Mesendoderm (in vitro differentiated cells): ENCODE measurements around the gene RPGRIP1L.
A peak's percentile ranks its signal among the peaks of the same experiment; 100 is the strongest.

Experiments used
- DNase-seq: peaks from one replicate; pipeline ENCODE4 v3.0.0; 2013
- H2AK5ac ChIP-seq: 2 replicates; pipeline ENCODE4 v1.6.1; 2013; ENCODE audit warnings: low read length, inconsistent platforms
- H2BK120ac ChIP-seq: 2 replicates; pipeline ENCODE4 v1.6.1; 2013; ENCODE audit warnings: low read depth, mild to moderate bottlenecking, low read length, moderate library complexity, mixed read lengths
- H2BK15ac ChIP-seq: replicated peaks from 2 replicates; pipeline ENCODE4 v1.6.1; 2013; ENCODE audit warnings: low read depth, mild to moderate bottlenecking, moderate library complexity
- H2BK5ac ChIP-seq: 2 replicates; pipeline ENCODE4 v1.6.1; 2013; ENCODE audit warnings: low read length, inconsistent platforms
- H3K18ac ChIP-seq: 2 replicates; pipeline ENCODE4 v1.6.1; 2013; ENCODE audit warnings: mild to moderate bottlenecking, low read length, mixed read lengths
- H3K23ac ChIP-seq: one replicate; pipeline ENCODE4 v1.6.1; 2013; ENCODE audit warnings: low read length
- H3K27ac ChIP-seq: 2 replicates; pipeline ENCODE4 v1.5.1; 2013; ENCODE audit warnings: low read depth, mild to moderate bottlenecking, inconsistent platforms, low read length, moderate library complexity
- H3K27me3 ChIP-seq: 2 replicates; pipeline ENCODE4 v1.6.1; 2013; ENCODE audit warnings: low read length, control low read depth, mild to moderate bottlenecking, inconsistent platforms; ENCODE audit not compliant: insufficient read depth, poor library complexity
- H3K36me3 ChIP-seq: 2 replicates; pipeline ENCODE4 v1.6.1; 2013; ENCODE audit warnings: low read length, inconsistent platforms; ENCODE audit not compliant: control insufficient read depth, insufficient read depth
- H3K4ac ChIP-seq: one replicate; pipeline ENCODE4 v1.6.1; 2013; ENCODE audit warnings: low read depth, mild to moderate bottlenecking, low read length, moderate library complexity
- H3K4me1 ChIP-seq: 2 replicates; pipeline ENCODE4 v1.6.1; 2013; ENCODE audit warnings: low read depth, low read length, inconsistent platforms; ENCODE audit not compliant: control insufficient read depth
- H3K4me2 ChIP-seq: 2 replicates; pipeline ENCODE4 v1.6.1; 2013; ENCODE audit warnings: low read length
- H3K4me3 ChIP-seq: 2 replicates; pipeline ENCODE4 v1.5.1; 2013; ENCODE audit warnings: mild to moderate bottlenecking, low read length
- H3K56ac ChIP-seq: one replicate; pipeline ENCODE4 v1.6.1; 2013; ENCODE audit warnings: low read length
- H3K79me1 ChIP-seq: 2 replicates; pipeline ENCODE4 v1.6.1; 2013; ENCODE audit warnings: low read length, inconsistent platforms
- H3K79me2 ChIP-seq: 2 replicates; pipeline ENCODE4 v1.6.1; 2013; ENCODE audit warnings: mild to moderate bottlenecking, low read length; ENCODE audit not compliant: control insufficient read depth, insufficient read depth
- H3K9ac ChIP-seq: 2 replicates; pipeline ENCODE4 v1.6.1; 2013; ENCODE audit warnings: low read length, inconsistent platforms
- H4K5ac ChIP-seq: one replicate; pipeline ENCODE4 v1.6.1; 2013; ENCODE audit warnings: low read length
- H4K8ac ChIP-seq: one replicate; pipeline ENCODE4 v1.6.1; 2013; ENCODE audit warnings: low read depth, mild to moderate bottlenecking, control low read depth, low read length, moderate library complexity
- WGBS: extraction: QIAGEN DNeasy Blood & Tissue Kit; methylation state at CpG from one replicate; pipeline ENCODE4 v1.1.7; 2013; ENCODE audit warnings: low lambda C conversion rate, missing lambda C conversion rate; ENCODE audit not compliant: insufficient coverage; ENCODE audit errors: extremely low coverage; 5-methylcytosine and 5-hydroxymethylcytosine counted together

The RPGRIP1L gene

GRCh38 chr16:53744449-53744848, 40.8 kb upstream of the RPGRIP1L start:
- no peak overlapping the region for H4K8ac ChIP-seq

DNA sequence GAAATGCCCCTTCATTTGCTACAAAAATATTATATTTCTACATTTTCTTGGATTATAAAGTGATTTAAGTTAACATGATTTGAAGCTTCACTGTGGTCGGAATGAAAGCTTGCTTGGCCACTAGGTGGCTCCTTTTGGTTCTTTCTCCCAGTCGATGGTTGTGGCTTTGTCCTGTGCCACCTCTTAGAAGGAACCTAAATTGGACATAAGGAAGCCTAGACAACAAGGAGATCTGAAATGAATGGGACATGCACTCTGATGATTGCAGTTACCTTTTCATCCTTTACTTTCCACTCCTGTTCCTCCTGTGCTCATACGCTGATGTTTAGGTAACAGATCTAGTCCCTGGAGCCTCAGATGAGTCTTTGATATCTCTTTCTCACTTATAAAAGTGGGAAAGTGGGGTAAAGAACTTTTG, 39.5 kb upstream of the RPGRIP1L start:
- H2BK5ac ChIP-seq, result no peak overlapping the region
- H3K4me3 ChIP-seq, result no peak overlapping the region
- DNase-seq, result peak; percentile 72
- no peaks in the 10 kb centered on the region for H3K36me3 ChIP-seq
- H3K79me2 ChIP-seq, result no peaks in the 10 kb centered on the region
- H2BK15ac ChIP-seq, result no peak overlapping the region
- H3K56ac ChIP-seq, result no peak overlapping the region
- no CpG with 5 or more reads among the region's 3 CpGs for WGBS
- no peak overlapping the region for H3K23ac ChIP-seq
- H4K8ac ChIP-seq, result no peak overlapping the region
- H3K4me1 ChIP-seq, result peaks cover 12% of the 10 kb centered on the region
- no peak overlapping the region for H4K5ac ChIP-seq
- H3K27me3 ChIP-seq, result no peaks in the 10 kb centered on the region
- no peak overlapping the region for H3K27ac ChIP-seq
- no peak overlapping the region for H2AK5ac ChIP-seq
- no peak overlapping the region for H3K4me2 ChIP-seq
- H3K79me1 ChIP-seq, result peaks cover 1% of the 10 kb centered on the region
- H3K4ac ChIP-seq, result no peak overlapping the region
- no peak overlapping the region for H3K9ac ChIP-seq
- no peak overlapping the region for H2BK120ac ChIP-seq
- no peak overlapping the region for H3K18ac ChIP-seq

More at GRCh38 chr16:53744449-53744848, 40.8 kb upstream of the RPGRIP1L start:
- no peak overlapping the region for H3K9ac ChIP-seq
- H2BK5ac ChIP-seq, result no peak overlapping the region
- H2BK120ac ChIP-seq, result no peak overlapping the region
- H3K27ac ChIP-seq, result no peak overlapping the region
- no peak overlapping the region for H3K56ac ChIP-seq
- H3K18ac ChIP-seq, result no peak overlapping the region
- no peak overlapping the region for H4K5ac ChIP-seq
- H2BK15ac ChIP-seq, result no peak overlapping the region
- peaks cover 12% of the 10 kb centered on the region for H3K4me1 ChIP-seq
- H3K4me3 ChIP-seq, result no peak overlapping the region
- no peak overlapping the region for H3K4me2 ChIP-seq
- no peaks in the 10 kb centered on the region for H3K79me2 ChIP-seq
- no peak overlapping the region for H3K4ac ChIP-seq
- WGBS, result no CpG with 5 or more reads among the region's 3 CpGs
- H3K27me3 ChIP-seq, result no peaks in the 10 kb centered on the region
- H2AK5ac ChIP-seq, result no peak overlapping the region
- peaks cover 1% of the 10 kb centered on the region for H3K79me1 ChIP-seq
- no peak overlapping the region for H3K23ac ChIP-seq
- no peaks in the 10 kb centered on the region for H3K36me3 ChIP-seq
- DNase-seq, result peak; percentile 89

GRCh38 chr16:53741546-53741945, 37.9 kb upstream of the RPGRIP1L start:
- no peak overlapping the region for H4K8ac ChIP-seq
- H2AK5ac ChIP-seq, result no peak overlapping the region
- no peak overlapping the region for H3K4ac ChIP-seq
- H2BK120ac ChIP-seq, result no peak overlapping the region
- peaks cover 12% of the 10 kb centered on the region for H3K4me1 ChIP-seq
- H3K27me3 ChIP-seq, result no peaks in the 10 kb centered on the region
- no CpG with 5 or more reads among the region's 2 CpGs for WGBS
- no peaks in the 10 kb centered on the region for H3K79me2 ChIP-seq
- no peak overlapping the region for H3K23ac ChIP-seq
- no peak overlapping the region for H2BK5ac ChIP-seq
- H3K27ac ChIP-seq, result no peak overlapping the region
- DNase-seq, result no peak
- no peak overlapping the region for H2BK15ac ChIP-seq
- H3K4me2 ChIP-seq, result no peak overlapping the region
- no peaks in the 10 kb centered on the region for H3K36me3 ChIP-seq
- no peak overlapping the region for H3K9ac ChIP-seq
- no peak overlapping the region for H3K56ac ChIP-seq
- no peak overlapping the region for H4K5ac ChIP-seq
- H3K79me1 ChIP-seq, result peaks cover 2% of the 10 kb centered on the region
- H3K4me3 ChIP-seq, result no peak overlapping the region
- H3K18ac ChIP-seq, result no peak overlapping the region

- no peak overlapping the region for H3K27ac ChIP-seq
- no peak overlapping the region for H4K8ac ChIP-seq
- no peak overlapping the region for H3K23ac ChIP-seq
- no peak overlapping the region for H3K18ac ChIP-seq
- H3K79me1 ChIP-seq, result peaks cover 2% of the 10 kb centered on the region
- H3K4me3 ChIP-seq, result no peak overlapping the region
- H2BK15ac ChIP-seq, result no peak overlapping the region
- no peak overlapping the region for H3K4ac ChIP-seq
- H2AK5ac ChIP-seq, result no peak overlapping the region
- H3K9ac ChIP-seq, result no peak overlapping the region
- DNase-seq, result no peak
- no peak overlapping the region for H4K5ac ChIP-seq
- H2BK120ac ChIP-seq, result no peak overlapping the region
- H2BK5ac ChIP-seq, result no peak overlapping the region
- H3K27me3 ChIP-seq, result no peaks in the 10 kb centered on the region
- no peaks in the 10 kb centered on the region for H3K36me3 ChIP-seq
- peaks cover 12% of the 10 kb centered on the region for H3K4me1 ChIP-seq
- H3K56ac ChIP-seq, result no peak overlapping the region
- WGBS, result no CpG with 5 or more reads among the region's 3 CpGs
- no peaks in the 10 kb centered on the region for H3K79me2 ChIP-seq
- H3K4me2 ChIP-seq, result no peak overlapping the region
These were observed 37.4 kb upstream of the RPGRIP1L start for GRCh38 chr16:53740933-53741531.

GRCh38 chr16:53740476-53740875, 36.8 kb upstream of the RPGRIP1L start:
- Histone ChIP-seq H2BK120ac (no peak overlapping the region), H3K18ac (no peak overlapping the region), H2AK5ac (no peak overlapping the region), H3K79me1 (peaks cover 2% of the 10 kb centered on the region), H2BK5ac (no peak overlapping the region), H3K4me3 (no peak overlapping the region), H3K79me2 (no peaks in the 10 kb centered on the region), H4K5ac (no peak overlapping the region), H3K23ac (no peak overlapping the region), H3K4me2 (no peak overlapping the region), H3K4me1 (peaks cover 10% of the 10 kb centered on the region), H2BK15ac (no peak overlapping the region), H3K9ac (no peak overlapping the region), H3K36me3 (no peaks in the 10 kb centered on the region), H4K8ac (no peak overlapping the region), H3K4ac (no peak overlapping the region), H3K27ac (no peak overlapping the region), H3K56ac (no peak overlapping the region), H3K27me3 (no peaks in the 10 kb centered on the region)
- no peak for DNase-seq

- H3K79me1 ChIP-seq, result peaks cover 5% of the 10 kb centered on the region
- no peak overlapping the region for H4K8ac ChIP-seq
- no peak overlapping the region for H2AK5ac ChIP-seq
- H3K4ac ChIP-seq, result no peak overlapping the region
- H2BK120ac ChIP-seq, result no peak overlapping the region
- no peak overlapping the region for H4K5ac ChIP-seq
- no peaks in the 10 kb centered on the region for H3K4me1 ChIP-seq
- H3K36me3 ChIP-seq, result no peaks in the 10 kb centered on the region
- no peak overlapping the region for H3K18ac ChIP-seq
- DNase-seq, result no peak
- H3K56ac ChIP-seq, result no peak overlapping the region
- H3K23ac ChIP-seq, result no peak overlapping the region
- no CpG with 5 or more reads among the region's 5 CpGs for WGBS
- no peak overlapping the region for H3K4me2 ChIP-seq
- H3K9ac ChIP-seq, result no peak overlapping the region
- H2BK15ac ChIP-seq, result no peak overlapping the region
- H3K4me3 ChIP-seq, result no peak overlapping the region
- no peaks in the 10 kb centered on the region for H3K79me2 ChIP-seq
- H3K27ac ChIP-seq, result no peak overlapping the region
- no peak overlapping the region for H2BK5ac ChIP-seq
- H3K27me3 ChIP-seq, result no peaks in the 10 kb centered on the region
These were observed 33.9 kb upstream of the RPGRIP1L start for GRCh38 chr16:53737552-53737951.
